HL-60 (cell line): ENCODE data around the gene APMAP.
"Not testable (repeated sequence)": the region's sequence is repeated elsewhere in the genome, so short reads cannot be mapped to it uniquely, and the experiment has no call there.

Source experiments
- DNase-seq, 2 experiments: peaks; one replicate each; pipeline ENCODE4 v3.0.0-alpha.2; 2010 to 2020; ENCODE audit warnings: low read depth in 1 of 2, low spot score in 1 of 2
- H3K27ac ChIP-seq: fragments of 250-450 bp; sonication (Bioruptor Pico); replicated peaks from 2 replicates; pipeline ENCODE4 v1.5.1; 2020; ENCODE audit warnings: mild to moderate bottlenecking, moderate library complexity
- H3K27me3 ChIP-seq: fragments of 250-450 bp; sonication (Bioruptor Pico); 2 replicates; pipeline ENCODE4 v1.5.1; 2021; ENCODE audit warnings: mild to moderate bottlenecking, moderate library complexity; ENCODE audit not compliant: insufficient read depth, poor library complexity, severe bottlenecking
- H3K4me3 ChIP-seq: replicated peaks from 2 replicates; pipeline ENCODE4 v1.5.1; 2011; ENCODE audit warnings: mild to moderate bottlenecking, control low read depth, low read length; ENCODE audit not compliant: insufficient read depth
- GABPA ChIP-seq: IDR thresholded peaks from 2 replicates; pipeline ENCODE4 v1.6.1; 2012; ENCODE audit warnings: low read depth
- POLR2AphosphoS5 ChIP-seq: IDR thresholded peaks from 2 replicates; pipeline ENCODE4 v1.6.1; 2012; ENCODE audit warnings: low read depth
- SPI1 ChIP-seq: IDR thresholded peaks from 2 replicates; pipeline ENCODE4 v1.6.1; 2012; ENCODE audit warnings: low read depth, mild to moderate bottlenecking, borderline replicate concordance
- TF ChIP-seq, protein P1 (sequence below): IDR thresholded peaks from one replicate; pipeline ENCODE4 v1.5.1; 2011; ENCODE audit warnings: low read length, control low read depth, inconsistent platforms; ENCODE audit not compliant: insufficient read depth
- TF ChIP-seq, protein P2 (sequence below): IDR thresholded peaks from 2 replicates; pipeline ENCODE4 v1.6.1; 2012; ENCODE audit warnings: low read depth; ENCODE audit not compliant: insufficient replicate concordance

Gene APMAP

DNA sequence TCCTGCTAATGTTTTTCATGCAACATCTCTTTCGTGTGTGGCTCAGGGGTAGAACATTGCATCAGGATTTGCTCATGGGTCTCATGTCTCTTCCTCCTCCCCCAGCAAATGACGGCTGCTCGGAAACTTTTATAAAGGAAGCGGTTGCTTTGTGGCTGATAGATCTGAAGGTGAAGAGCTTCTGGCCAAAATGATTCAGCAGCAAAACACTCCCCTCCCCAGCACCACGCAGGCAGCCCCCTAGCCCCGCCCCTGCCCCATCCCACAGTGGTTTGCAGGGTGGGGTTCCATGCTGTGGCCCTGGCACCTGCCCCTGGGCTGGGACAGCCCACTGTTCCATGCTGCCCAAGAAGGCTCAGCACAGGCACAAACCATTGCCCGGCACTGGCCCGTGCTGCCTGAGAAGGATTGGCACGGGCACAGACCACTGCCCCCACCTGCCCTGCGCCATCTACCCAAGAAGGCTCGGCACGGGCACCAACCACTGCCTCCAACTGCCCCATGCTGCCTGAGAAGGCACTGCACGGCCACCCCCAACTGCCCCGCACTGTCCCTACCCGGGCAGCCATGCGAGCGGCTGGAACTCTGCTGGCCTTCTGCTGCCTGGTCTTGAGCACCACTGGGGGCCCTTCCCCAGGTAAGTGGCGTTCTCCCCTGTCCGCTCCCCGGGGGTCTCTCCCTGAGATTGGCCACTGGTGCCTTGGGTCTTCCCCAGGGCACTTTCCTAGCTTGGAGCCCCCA lies 43.4 kb downstream of the APMAP start, which contains the start of gene CST7:
TSS of gene CST7 (plus strand) at position 331 of the 741 bp plus-strand sequence. CDS start at position 568, 237 bp downstream.
- Histone ChIP-seq H3K27me3 (no peaks in the 10 kb centered on the region), H3K27ac (peak within 1 kb of the TSS; percentile 93), H3K4me3 (peak within 1 kb of the TSS; percentile 69)
- TF ChIP-seq SPI1 (peak; percentile 49; the same call in 1 of the 2 replicates), GABPA (no peak), POLR2AphosphoS5 (peak; percentile 91)
- TF ChIP-seq, protein P1, sequence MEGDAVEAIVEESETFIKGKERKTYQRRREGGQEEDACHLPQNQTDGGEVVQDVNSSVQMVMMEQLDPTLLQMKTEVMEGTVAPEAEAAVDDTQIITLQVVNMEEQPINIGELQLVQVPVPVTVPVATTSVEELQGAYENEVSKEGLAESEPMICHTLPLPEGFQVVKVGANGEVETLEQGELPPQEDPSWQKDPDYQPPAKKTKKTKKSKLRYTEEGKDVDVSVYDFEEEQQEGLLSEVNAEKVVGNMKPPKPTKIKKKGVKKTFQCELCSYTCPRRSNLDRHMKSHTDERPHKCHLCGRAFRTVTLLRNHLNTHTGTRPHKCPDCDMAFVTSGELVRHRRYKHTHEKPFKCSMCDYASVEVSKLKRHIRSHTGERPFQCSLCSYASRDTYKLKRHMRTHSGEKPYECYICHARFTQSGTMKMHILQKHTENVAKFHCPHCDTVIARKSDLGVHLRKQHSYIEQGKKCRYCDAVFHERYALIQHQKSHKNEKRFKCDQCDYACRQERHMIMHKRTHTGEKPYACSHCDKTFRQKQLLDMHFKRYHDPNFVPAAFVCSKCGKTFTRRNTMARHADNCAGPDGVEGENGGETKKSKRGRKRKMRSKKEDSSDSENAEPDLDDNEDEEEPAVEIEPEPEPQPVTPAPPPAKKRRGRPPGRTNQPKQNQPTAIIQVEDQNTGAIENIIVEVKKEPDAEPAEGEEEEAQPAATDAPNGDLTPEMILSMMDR = no peak
- TF ChIP-seq, protein P2, sequence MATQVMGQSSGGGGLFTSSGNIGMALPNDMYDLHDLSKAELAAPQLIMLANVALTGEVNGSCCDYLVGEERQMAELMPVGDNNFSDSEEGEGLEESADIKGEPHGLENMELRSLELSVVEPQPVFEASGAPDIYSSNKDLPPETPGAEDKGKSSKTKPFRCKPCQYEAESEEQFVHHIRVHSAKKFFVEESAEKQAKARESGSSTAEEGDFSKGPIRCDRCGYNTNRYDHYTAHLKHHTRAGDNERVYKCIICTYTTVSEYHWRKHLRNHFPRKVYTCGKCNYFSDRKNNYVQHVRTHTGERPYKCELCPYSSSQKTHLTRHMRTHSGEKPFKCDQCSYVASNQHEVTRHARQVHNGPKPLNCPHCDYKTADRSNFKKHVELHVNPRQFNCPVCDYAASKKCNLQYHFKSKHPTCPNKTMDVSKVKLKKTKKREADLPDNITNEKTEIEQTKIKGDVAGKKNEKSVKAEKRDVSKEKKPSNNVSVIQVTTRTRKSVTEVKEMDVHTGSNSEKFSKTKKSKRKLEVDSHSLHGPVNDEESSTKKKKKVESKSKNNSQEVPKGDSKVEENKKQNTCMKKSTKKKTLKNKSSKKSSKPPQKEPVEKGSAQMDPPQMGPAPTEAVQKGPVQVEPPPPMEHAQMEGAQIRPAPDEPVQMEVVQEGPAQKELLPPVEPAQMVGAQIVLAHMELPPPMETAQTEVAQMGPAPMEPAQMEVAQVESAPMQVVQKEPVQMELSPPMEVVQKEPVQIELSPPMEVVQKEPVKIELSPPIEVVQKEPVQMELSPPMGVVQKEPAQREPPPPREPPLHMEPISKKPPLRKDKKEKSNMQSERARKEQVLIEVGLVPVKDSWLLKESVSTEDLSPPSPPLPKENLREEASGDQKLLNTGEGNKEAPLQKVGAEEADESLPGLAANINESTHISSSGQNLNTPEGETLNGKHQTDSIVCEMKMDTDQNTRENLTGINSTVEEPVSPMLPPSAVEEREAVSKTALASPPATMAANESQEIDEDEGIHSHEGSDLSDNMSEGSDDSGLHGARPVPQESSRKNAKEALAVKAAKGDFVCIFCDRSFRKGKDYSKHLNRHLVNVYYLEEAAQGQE = no peak
- DNase-seq = peak; percentile 91 to 96

DNA sequence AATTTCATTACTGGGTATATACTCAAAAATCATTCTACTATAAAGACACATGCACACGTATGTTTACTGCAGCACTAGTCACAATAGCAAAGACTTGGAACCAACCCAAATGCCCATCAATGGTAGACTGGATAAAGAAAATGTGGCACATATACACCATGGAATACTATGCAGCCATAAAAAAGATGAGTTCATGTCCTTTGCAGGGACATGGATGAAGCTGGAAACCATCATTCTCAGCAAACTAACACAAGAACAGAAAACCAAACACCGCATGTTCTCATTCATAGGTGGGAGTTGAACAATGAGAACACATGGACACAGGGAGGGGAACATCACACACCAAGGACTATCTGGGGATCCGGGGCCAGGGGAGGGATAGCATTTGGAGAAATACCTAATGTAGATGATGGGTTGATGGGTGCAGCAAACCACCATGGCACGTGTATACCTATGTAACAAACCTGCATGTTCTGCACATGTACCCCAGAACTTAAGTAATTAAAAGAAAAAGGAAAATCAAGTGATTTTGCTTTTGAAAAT lies 44.1 kb downstream of the APMAP start:
- peak overlapping the region; percentile 69; the same call in 1 of the 2 replicates for H3K4me3 ChIP-seq
- H3K27ac ChIP-seq = peak overlapping the region; percentile 93
- H3K27me3 ChIP-seq, DNase-seq: not testable (repeated sequence)

DNA sequence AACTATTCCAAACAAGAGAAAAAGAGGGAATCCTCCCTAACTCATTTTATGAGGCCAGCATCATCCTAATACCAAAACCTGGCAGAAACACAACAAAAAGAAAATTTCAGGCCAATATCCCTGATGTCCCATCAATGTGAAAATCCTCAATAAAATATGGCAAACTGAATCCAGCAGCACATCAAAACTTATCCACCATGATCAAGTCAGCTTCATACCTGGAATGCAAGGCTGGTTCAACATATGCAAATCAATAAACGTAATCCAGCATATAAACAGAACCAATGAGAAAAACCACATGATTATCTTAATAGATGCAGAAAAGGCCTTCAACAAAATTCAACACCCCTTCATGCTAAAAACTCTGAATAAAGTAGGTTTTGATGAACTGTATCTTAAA lies 46.2 kb downstream of the APMAP start:
- not testable (repeated sequence) for H3K27me3 ChIP-seq, H3K27ac ChIP-seq, H3K4me3 ChIP-seq, DNase-seq

DNA sequence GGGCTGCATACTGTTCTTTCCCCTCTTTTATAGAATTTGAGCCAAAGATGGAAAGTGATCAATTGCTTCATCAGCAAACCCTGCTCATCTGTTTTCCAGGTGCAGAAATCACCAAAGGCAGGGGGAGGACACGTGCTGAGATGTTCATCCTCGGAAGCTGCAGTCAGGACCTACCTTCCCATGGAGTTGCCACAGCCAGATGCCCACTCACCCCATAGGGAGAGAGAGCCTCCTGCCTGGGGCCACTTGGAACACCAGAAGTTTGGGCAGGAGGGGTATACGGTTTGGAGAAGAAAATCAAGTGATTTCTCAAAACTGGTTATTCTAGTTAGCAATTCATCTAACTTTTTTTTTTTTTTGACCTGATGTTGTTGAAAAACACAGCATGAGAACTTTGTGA lies 48.8 kb downstream of the APMAP start:
- TF ChIP-seq SPI1 (no peak), POLR2AphosphoS5 (no peak), GABPA (no peak)
- TF ChIP-seq, protein P2 = no peak
- TF ChIP-seq, protein P1 = no peak
- Histone ChIP-seq H3K4me3 (no peak overlapping the region), H3K27me3 (no peaks in the 10 kb centered on the region), H3K27ac (no peak overlapping the region)
- no peak for DNase-seq

DNA sequence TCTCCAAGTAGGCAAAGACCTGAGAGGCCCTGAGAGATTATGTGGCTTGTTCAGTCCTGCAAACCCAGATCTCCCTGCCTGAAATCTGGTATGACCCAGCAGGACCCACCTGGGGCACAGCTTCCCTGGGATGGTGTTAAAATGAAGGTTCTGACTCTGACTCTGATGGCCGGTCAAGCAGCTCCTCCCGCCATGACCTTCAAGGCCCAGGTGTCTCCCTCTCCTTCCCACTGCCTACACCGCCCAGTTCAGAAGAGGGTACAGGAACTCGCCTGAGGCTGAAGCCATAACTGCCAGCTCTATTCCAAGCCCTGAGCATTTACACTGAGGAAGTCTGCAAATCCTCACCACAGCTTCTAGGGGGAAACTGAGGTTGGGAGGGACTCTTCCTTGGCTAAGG lies 49.4 kb downstream of the APMAP start:
- Histone ChIP-seq H3K4me3 (no peak overlapping the region), H3K27ac (no peak overlapping the region), H3K27me3 (no peaks in the 10 kb centered on the region)
- TF ChIP-seq SPI1 (no peak), GABPA (no peak), POLR2AphosphoS5 (no peak)
- TF ChIP-seq, protein P2 = no peak
- TF ChIP-seq, protein P1 = no peak
- DNase-seq = no peak
